Esophagus muscularis mucosa (tissue), 4 donors: Measurements from ENCODE around the gene USP2.
A peak's percentile ranks its signal among the peaks of the same experiment; 100 is the strongest.

Experiments used
- CTCF ChIP-seq, 3 experiments: fragments of 200-600 bp in 2 of 3; fragments of 450-650 bp in 1 of 3; sonication (generic) in 2 of 3; IDR thresholded peaks; one replicate each; pipeline ENCODE4 v1.5.1; 2017 to 2019; ENCODE audit warnings: antibody characterized with exemption in 3 of 3, mild to moderate bottlenecking in 2 of 3, moderate library complexity in 1 of 3
- EP300 ChIP-seq: sonication (generic); formaldehyde crosslinking; IDR thresholded peaks from one replicate; pipeline ENCODE4 v1.6.1; 2017; ENCODE audit warnings: antibody characterized with exemption
- POLR2A ChIP-seq: fragments of 450-650 bp; IDR thresholded peaks from one replicate; pipeline ENCODE4 v1.6.1; 2017; ENCODE audit warnings: antibody characterized with exemption, moderate library complexity, mild to moderate bottlenecking, low read depth

- TF ChIP-seq EP300: no peak
- TF ChIP-seq CTCF (IDR thresholded peaks at IDR 0.05): no peak
- peak; percentile 3 for TF ChIP-seq POLR2A
These were observed 5.2 kb downstream of the USP2 start for GRCh38 chr11:119376197-119376847.
